ENCODE data around the gene CACNA2D1.
A peak's percentile ranks its signal among the peaks of the same experiment; 100 is the strongest.

Gene CACNA2D1

DNA sequence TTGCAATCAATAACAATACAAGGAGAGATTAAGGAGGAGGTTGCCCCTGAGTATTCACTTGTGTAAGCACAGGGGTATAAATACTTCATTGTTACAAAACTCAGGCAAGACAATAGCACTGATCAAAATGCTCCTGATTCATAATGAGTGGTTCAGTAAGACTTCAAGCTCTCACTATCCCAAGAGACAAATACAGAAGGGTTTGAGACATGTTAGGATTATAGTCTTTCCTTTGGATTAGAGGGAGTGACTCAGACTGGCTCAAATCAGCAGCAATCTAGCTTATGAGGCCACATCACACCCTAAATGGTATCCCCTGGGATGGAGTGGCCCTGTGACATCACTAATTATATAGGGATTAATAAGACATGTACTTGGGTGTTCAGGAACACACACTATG is 506.5 kb downstream of the CACNA2D1 start:
- Histone ChIP-seq H3K27me3 (replicated peaks) (no peaks in the 10 kb centered on the region), H3K27ac (no peak overlapping the region), H3K36me3 (replicated peaks) (no peaks in the 10 kb centered on the region), H3K4me3 (ENCODE audit: low read depth, low read length) (no peak overlapping the region)
- DNase-seq: no peak
- TF ChIP-seq, protein P1, sequence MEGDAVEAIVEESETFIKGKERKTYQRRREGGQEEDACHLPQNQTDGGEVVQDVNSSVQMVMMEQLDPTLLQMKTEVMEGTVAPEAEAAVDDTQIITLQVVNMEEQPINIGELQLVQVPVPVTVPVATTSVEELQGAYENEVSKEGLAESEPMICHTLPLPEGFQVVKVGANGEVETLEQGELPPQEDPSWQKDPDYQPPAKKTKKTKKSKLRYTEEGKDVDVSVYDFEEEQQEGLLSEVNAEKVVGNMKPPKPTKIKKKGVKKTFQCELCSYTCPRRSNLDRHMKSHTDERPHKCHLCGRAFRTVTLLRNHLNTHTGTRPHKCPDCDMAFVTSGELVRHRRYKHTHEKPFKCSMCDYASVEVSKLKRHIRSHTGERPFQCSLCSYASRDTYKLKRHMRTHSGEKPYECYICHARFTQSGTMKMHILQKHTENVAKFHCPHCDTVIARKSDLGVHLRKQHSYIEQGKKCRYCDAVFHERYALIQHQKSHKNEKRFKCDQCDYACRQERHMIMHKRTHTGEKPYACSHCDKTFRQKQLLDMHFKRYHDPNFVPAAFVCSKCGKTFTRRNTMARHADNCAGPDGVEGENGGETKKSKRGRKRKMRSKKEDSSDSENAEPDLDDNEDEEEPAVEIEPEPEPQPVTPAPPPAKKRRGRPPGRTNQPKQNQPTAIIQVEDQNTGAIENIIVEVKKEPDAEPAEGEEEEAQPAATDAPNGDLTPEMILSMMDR (IDR thresholded peaks at IDR 0.05; ENCODE audit: low read depth, low read length, missing control alignments): no peak
- in situ Hi-C loops (cut with HindIII; ENCODE audit: low pct_ligation_motif_present, low sequenced_read_pairs): no loop called here

DNA sequence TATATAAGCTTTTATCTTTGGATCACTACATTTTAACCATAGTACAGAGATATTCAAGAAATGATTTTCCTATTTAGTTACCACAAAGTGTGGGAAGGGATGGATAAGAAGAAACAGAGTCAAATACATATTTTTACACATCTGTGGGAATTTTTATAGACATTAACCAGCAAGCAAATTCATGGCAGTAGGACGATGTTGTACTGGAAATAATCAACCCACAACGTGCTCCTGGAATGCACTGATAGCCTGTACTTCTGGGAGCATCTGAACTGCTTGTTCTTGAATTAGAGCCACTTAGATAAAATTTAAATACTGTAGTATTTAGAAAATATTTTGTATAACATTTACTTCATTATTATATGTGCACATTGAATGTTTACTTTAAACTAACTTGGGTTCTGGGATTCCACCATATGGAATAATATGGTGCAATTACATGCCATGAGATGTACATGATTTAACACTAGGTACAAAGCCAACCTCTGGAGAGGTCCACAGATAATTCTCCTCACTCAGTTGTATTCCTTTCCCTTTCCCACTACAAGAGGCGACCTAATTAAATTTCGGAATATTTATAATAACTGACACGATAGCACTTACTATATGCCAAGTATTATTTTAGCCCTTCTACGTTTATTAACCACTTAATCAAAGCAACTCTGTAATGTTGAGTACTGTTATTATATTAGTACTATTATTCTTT is 508.8 kb downstream of the CACNA2D1 start:
- Histone ChIP-seq H3K36me3 (replicated peaks) (no peaks in the 10 kb centered on the region), H3K27me3 (replicated peaks) (no peaks in the 10 kb centered on the region), H3K4me3 (ENCODE audit: low read depth, low read length) (no peak overlapping the region), H3K27ac (no peak overlapping the region)
- in situ Hi-C loops (cut with HindIII; ENCODE audit: low pct_ligation_motif_present, low sequenced_read_pairs): no loop called here
- TF ChIP-seq, protein P1 (IDR thresholded peaks at IDR 0.05; ENCODE audit: low read depth, low read length, missing control alignments): no peak
- DNase-seq: no peak

DNA sequence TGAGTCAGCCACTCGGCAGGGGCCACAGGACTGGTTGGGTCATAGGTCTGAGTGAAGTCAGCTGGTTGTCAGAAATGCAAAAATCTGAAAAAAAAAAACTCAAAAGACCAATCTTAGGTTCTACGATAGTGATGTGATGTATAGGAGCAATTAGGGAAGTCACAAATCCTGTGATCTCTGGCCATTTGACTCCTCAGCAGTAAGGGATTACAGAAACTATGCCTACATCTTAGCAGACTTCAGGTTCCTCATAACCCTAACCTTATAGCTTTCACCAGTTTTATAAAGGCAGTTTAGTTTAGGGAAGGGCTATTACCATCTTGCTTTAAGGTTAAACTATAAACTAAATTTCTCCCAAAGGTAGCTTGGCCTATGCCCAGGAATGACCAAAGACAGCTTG is 510.6 kb downstream of the CACNA2D1 start:
- Histone ChIP-seq H3K36me3 (replicated peaks) (no peaks in the 10 kb centered on the region), H3K4me3 (ENCODE audit: low read depth, low read length) (no peak overlapping the region), H3K27ac (no peak overlapping the region), H3K27me3 (replicated peaks) (no peaks in the 10 kb centered on the region)
- no peak for DNase-seq
- TF ChIP-seq, protein P1 (IDR thresholded peaks at IDR 0.05; ENCODE audit: low read depth, low read length, missing control alignments): no peak
- in situ Hi-C loops (cut with HindIII; ENCODE audit: low pct_ligation_motif_present, low sequenced_read_pairs): no loop called here

DNA sequence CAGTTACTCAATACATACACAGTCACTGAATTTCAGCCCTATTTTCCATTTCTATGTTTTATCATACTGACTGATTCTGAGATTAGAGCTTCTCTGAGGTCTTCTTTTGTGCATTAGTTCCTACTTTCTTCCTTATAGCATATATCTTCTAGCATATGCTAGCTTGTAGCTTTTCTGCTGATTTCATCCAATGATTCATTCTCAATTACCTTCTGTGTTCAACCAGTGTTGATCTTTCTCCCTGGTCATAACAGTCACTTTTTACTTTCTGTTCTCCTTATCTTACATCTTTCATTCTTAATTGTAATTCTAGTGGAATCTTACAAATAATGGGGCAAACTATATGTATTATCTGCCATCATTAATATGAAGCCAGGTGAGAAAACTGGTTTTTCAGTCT is 514.2 kb downstream of the CACNA2D1 start:
- no peaks in the 10 kb centered on the region for H3K36me3 ChIP-seq (replicated peaks)
- TF ChIP-seq, protein P1 (IDR thresholded peaks at IDR 0.05; ENCODE audit: low read depth, low read length, missing control alignments): no peak
- no peak overlapping the region for H3K4me3 ChIP-seq (ENCODE audit: low read depth, low read length)
- in situ Hi-C loops (cut with HindIII; ENCODE audit: low pct_ligation_motif_present, low sequenced_read_pairs): no loop called here
- peak overlapping the region; percentile 32 for H3K27ac ChIP-seq
- DNase-seq: no peak
- no peaks in the 10 kb centered on the region for H3K27me3 ChIP-seq (replicated peaks)

DNA sequence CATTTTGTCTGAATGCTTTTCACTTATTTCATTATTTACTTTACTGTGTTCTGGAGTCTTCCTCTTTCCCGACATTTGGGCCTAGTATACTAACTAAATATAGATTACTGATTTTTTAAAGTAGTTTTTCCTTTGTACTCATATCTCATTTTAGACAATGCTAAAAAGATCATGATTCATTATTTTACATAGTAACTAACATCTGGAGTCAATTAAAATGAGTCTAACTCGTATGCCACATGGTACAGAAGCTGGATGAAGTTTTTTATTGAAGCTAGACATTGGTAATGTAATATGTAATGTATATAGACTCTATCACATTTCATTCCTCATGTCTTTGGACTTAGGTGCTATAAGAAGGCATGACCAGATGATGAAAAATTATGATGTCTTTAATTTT is 517.4 kb downstream of the CACNA2D1 start:
- no peak overlapping the region for H3K4me3 ChIP-seq (ENCODE audit: low read depth, low read length)
- no peaks in the 10 kb centered on the region for H3K27me3 ChIP-seq (replicated peaks)
- no peaks in the 10 kb centered on the region for H3K36me3 ChIP-seq (replicated peaks)
- TF ChIP-seq, protein P1 (IDR thresholded peaks at IDR 0.05; ENCODE audit: low read depth, low read length, missing control alignments): no peak
- H3K27ac ChIP-seq: no peak overlapping the region
- DNase-seq: no peak
- in situ Hi-C loops (cut with HindIII; ENCODE audit: low pct_ligation_motif_present, low sequenced_read_pairs): no loop called here

DNA sequence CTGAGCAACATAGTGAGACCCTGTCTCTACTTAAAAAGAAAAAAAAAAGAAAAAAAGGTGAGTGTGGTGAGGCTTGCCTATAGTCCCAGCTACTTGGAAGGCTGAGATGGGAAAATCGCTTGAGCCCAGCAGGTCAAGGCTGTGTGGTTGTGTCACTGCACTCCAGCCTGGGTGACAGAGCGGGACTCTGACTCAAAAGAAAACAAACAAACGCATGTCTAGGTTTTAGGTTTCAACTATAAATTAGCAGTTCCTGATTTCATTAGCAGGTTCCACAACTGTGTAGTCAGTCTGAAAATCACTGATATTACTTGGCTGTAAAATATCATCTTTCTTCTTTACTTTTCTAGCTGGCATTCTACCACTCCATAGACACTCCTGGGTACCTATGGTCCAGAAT is 518.0 kb downstream of the CACNA2D1 start:
- no peak for DNase-seq
- no peak overlapping the region for H3K4me3 ChIP-seq (ENCODE audit: low read depth, low read length)
- TF ChIP-seq, protein P1 (IDR thresholded peaks at IDR 0.05; ENCODE audit: low read depth, low read length, missing control alignments): no peak
- H3K27ac ChIP-seq: no peak overlapping the region
- H3K36me3 ChIP-seq (replicated peaks): no peaks in the 10 kb centered on the region
- in situ Hi-C loops (cut with HindIII; ENCODE audit: low pct_ligation_motif_present, low sequenced_read_pairs): no loop called here
- no peaks in the 10 kb centered on the region for H3K27me3 ChIP-seq (replicated peaks)
